ENCODE results near the gene MADD.

Gene MADD

GRCh38 chr11:47356129-47356997 lies 86.4 kb downstream of the MADD start:
- DNase-seq (ENCODE audit: low read depth): no peak
- TF ChIP-seq CTCF (IDR thresholded peaks at IDR 0.05; ENCODE audit: low read length, missing control alignments): no peak

GRCh38 chr11:47356998-47357329 lies 87.0 kb downstream of the MADD start:
- H3K4me3 ChIP-seq (replicated peaks; ENCODE audit: low read depth, low read length): no peak overlapping the region
- DNase-seq (ENCODE audit: low read depth): no peak
- TF ChIP-seq CTCF (IDR thresholded peaks at IDR 0.05; ENCODE audit: low read length, missing control alignments): no peak

More at GRCh38 chr11:47356129-47356997, 86.4 kb downstream of the MADD start:
- no peak overlapping the region for H3K4me3 ChIP-seq (replicated peaks; ENCODE audit: low read depth, low read length)

GRCh38 chr11:47357985-47358730 lies 88.2 kb downstream of the MADD start:
- no peak for TF ChIP-seq CTCF (IDR thresholded peaks at IDR 0.05; ENCODE audit: low read length, missing control alignments)
- no peak overlapping the region for H3K4me3 ChIP-seq (replicated peaks; ENCODE audit: low read depth, low read length)
- no peak for DNase-seq (ENCODE audit: low read depth)

- no peak for DNase-seq (ENCODE audit: low read depth)
- no peak for TF ChIP-seq CTCF (IDR thresholded peaks at IDR 0.05; ENCODE audit: low read length, missing control alignments)
- no peak overlapping the region for H3K4me3 ChIP-seq (replicated peaks; ENCODE audit: low read depth, low read length)
Observed at GRCh38 chr11:47358731-47359051, 88.8 kb downstream of the MADD start.

- no peak for TF ChIP-seq CTCF (IDR thresholded peaks at IDR 0.05; ENCODE audit: low read length, missing control alignments)
- DNase-seq (ENCODE audit: low read depth): no peak
- no peak overlapping the region for H3K4me3 ChIP-seq (replicated peaks; ENCODE audit: low read depth, low read length)
Observed at GRCh38 chr11:47359162-47359561, 89.2 kb downstream of the MADD start.

- no peak for DNase-seq (ENCODE audit: low read depth)
- TF ChIP-seq CTCF (IDR thresholded peaks at IDR 0.05; ENCODE audit: low read length, missing control alignments): no peak
Observed at GRCh38 chr11:47359586-47359985, 89.7 kb downstream of the MADD start.

More at GRCh38 chr11:47359586-47359985, 89.7 kb downstream of the MADD start:
- no peak overlapping the region for H3K4me3 ChIP-seq (replicated peaks; ENCODE audit: low read depth, low read length)
